Testis (tissue), 3 donors: Measurements from ENCODE around the gene RNU1-3. TPM values are rescaled to one million over a fixed set of nuclear protein-coding genes. Genes with fewer than 3 reads are reported as not detected.
"Not testable (repeated sequence)": the region's sequence is repeated elsewhere in the genome, so short reads cannot be mapped to it uniquely, and the experiment has no call there.

Source experiments
- DNase-seq: peaks from one replicate; pipeline ENCODE4 v3.0.0-alpha.2; 2019
- H3K27ac ChIP-seq, 2 donors: fragments of 200-600 bp; sonication (generic); one replicate each; pipeline ENCODE4 v1.5.1; 2019
- H3K27me3 ChIP-seq: fragments of 200-600 bp; sonication (generic); one replicate; pipeline ENCODE4 v1.5.1; 2019
- H3K36me3 ChIP-seq: fragments of 200-600 bp; sonication (generic); one replicate; pipeline ENCODE4 v1.5.1; 2017; ENCODE audit warnings: low read depth; ENCODE audit errors: missing control alignments
- H3K4me1 ChIP-seq: fragments of 200-600 bp; sonication (generic); one replicate; pipeline ENCODE4 v1.5.1; 2019
- H3K4me3 ChIP-seq, 2 donors: fragments of 200-600 bp; sonication (generic); one replicate each; pipeline ENCODE4 v1.5.1; 2017 to 2019
- H3K9me3 ChIP-seq: fragments of 200-600 bp; sonication (generic); one replicate; pipeline ENCODE4 v1.5.1; 2017
- POLR2A ChIP-seq: fragments of 450-650 bp; IDR thresholded peaks from one replicate; pipeline ENCODE4 v1.6.1; 2017; ENCODE audit warnings: antibody characterized with exemption, mild to moderate bottlenecking, moderate library complexity
- WGBS, 2 donors: methylation state at CpG; one replicate each; pipeline ENCODE4 v1.1.5; 2018; 5-methylcytosine and 5-hydroxymethylcytosine counted together
- intact Hi-C: fragments of 100-400 bp; cut with DNase I; formaldehyde crosslinking; loops from one replicate; pipeline ENCODE4 v1.15.1; 2023; ENCODE audit warnings: low total_unique reads
- polyA plus RNA-seq: library from polyadenylated mRNA; stranded (reverse); fragments of 350-450 nt; fragmentation: Illumina TruSeq; extraction: RNeasy Lipid Tissue Mini Kit (QIAGEN cat#74804); gene quantifications from one replicate; pipeline ENCODE4 v1.2.3, GENCODE V29; 2014; ENCODE audit warnings: low read depth, low replicate concordance; ENCODE audit not compliant: insufficient read depth
- total RNA-seq, 2 donors: library from RNA; depleted of rRNA; stranded (reverse); fragments of >200 nt; gene quantifications; one replicate each; pipeline ENCODE4 v1.2.3, GENCODE V29; 2016
- TF ChIP-seq, protein P1 (sequence below), 3 experiments: fragments of 450-650 bp in 2 of 3; fragments of 200-600 bp in 1 of 3; sonication (generic) in 1 of 3; IDR thresholded peaks; one replicate each; pipeline ENCODE4 v1.5.1; 2016 to 2019; ENCODE audit warnings: antibody characterized with exemption in 3 of 3, mild to moderate bottlenecking in 2 of 3, moderate library complexity in 1 of 3

The RNU1-3 gene
- total and polyA plus RNA-seq, 3 donors from 2014 or later = under 0.01 to 18.9 (median under 0.01) TPM

DNA sequence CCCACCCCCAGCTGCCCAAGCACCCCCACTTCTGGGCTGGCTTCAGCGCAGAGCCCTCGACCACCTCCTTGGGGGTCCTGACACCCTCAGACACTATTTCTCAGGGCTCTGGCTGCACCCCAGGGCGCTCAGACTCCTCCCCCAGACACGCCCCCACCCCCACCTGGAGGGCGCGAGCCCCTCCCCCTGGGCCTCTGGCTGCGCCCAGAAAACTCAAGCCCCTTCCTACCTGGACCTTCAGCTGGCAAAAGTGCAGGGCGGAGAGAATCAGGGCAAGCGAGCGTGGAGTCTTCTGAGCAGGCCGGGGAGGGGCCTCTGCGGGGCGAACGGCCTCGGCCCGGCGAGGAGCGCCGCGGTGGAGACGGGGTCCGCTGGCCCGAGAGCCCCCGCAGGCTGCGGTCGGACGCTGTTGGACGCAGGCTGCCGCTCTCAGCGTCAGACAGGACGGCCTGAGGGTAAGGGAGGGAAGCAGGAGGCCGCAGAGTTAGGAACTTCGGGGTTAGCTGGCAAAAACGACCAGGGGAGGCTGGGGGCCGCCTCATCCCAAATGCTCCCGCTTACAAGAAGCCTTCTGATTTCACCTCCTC lies 36.0 kb downstream of the RNU1-3 start:
- peak overlapping the region in 1 of 2 donors; percentile 3 for H3K27ac ChIP-seq
- WGBS, 2 donors = 65 to 78% methylated on average over 36 of the region's 36 CpGs
- peaks cover 5% of the 10 kb centered on the region for H3K36me3 ChIP-seq
- intact Hi-C loops = no loop called here
- no peaks in the 10 kb centered on the region for H3K4me1 ChIP-seq
- H3K9me3 ChIP-seq = no peaks in the 10 kb centered on the region
- peak overlapping the region in 1 of 2 donors; percentile 55 for H3K4me3 ChIP-seq
- no peaks in the 10 kb centered on the region for H3K27me3 ChIP-seq
- no peak for DNase-seq
- TF ChIP-seq POLR2A = no peak
- TF ChIP-seq, protein P1, sequence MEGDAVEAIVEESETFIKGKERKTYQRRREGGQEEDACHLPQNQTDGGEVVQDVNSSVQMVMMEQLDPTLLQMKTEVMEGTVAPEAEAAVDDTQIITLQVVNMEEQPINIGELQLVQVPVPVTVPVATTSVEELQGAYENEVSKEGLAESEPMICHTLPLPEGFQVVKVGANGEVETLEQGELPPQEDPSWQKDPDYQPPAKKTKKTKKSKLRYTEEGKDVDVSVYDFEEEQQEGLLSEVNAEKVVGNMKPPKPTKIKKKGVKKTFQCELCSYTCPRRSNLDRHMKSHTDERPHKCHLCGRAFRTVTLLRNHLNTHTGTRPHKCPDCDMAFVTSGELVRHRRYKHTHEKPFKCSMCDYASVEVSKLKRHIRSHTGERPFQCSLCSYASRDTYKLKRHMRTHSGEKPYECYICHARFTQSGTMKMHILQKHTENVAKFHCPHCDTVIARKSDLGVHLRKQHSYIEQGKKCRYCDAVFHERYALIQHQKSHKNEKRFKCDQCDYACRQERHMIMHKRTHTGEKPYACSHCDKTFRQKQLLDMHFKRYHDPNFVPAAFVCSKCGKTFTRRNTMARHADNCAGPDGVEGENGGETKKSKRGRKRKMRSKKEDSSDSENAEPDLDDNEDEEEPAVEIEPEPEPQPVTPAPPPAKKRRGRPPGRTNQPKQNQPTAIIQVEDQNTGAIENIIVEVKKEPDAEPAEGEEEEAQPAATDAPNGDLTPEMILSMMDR (IDR thresholded peaks at IDR 0.05) = no peak

DNA sequence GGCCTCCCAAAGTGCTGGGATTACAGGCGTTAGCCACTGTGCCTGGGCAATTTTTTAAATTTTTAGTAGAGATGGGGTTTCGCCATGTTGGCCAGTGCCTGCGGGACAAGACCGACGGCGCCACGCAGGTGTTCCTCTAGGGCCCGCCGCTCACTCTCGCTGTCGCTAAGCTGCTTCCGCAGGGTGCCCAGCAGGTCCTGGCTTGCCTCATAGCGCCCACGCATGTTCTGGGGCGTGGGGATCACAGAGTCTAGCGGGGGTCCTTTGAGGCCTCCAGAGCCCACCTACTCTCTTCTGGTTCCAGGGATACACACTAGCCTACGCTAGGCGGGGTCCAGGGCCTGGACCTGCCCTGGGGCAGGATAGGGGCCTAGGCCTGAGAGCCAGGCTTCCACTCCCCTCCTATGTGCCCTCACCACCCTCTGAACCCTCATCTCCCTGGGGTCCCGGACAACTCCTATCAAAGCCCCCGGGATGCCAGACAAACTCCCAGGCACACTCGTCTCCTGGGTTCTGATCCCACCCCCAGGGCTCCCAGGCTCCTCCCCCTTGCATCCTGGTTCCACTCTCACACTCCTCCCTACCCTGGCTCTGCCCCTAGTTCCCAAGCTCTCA lies 36.7 kb downstream of the RNU1-3 start:
- H3K36me3 ChIP-seq, H3K27me3 ChIP-seq, H3K4me1 ChIP-seq, DNase-seq, intact Hi-C loops, H3K9me3 ChIP-seq, H3K27ac ChIP-seq: not testable (repeated sequence)
- peak overlapping the region in 1 of 2 donors; percentile 55 for H3K4me3 ChIP-seq
- 77 to 81% methylated on average over 21 of the region's 21 CpGs for WGBS, 2 donors

DNA sequence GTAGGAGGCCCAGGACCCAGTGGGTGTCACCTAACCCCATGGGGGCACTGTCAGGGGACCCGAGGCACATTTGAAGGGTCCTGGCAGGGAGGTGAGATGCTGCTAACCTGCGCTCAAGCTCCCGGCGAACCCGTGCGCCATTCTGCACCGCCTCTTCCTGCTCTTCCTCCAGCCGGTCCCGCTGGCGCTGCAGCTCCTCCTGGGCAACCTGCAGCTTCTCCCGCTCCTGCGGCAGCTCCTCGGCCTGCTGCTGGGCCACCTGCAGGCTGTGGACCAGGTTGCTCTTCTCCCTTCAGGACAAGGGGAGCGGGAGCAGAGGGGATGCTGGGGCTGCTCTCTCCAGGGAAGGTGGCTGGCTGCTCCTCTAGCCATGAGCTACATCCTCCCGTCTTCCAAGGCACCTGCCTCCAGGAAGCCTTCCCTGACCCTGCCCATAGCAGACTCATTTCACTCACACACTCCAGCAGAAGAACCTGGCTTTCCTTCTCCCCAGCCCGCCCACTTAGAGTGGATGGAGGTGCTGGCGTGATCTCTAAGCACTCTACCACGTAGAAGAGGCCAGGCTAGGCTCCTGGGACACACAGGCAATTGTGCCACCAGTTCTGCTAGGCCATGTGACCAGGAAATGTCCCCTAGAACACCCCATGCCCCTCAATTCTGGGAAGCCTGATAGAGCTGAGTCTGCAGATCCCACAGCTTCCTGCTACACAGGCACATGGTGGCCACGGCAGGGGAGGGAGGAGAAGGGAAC lies 38.2 kb downstream of the RNU1-3 start:
- no peak overlapping the region for H3K4me3 ChIP-seq
- no peaks in the 10 kb centered on the region for H3K27me3 ChIP-seq
- H3K36me3 ChIP-seq = peaks cover 5% of the 10 kb centered on the region
- H3K9me3 ChIP-seq = no peaks in the 10 kb centered on the region
- no peak for DNase-seq
- TF ChIP-seq POLR2A = no peak
- no peak overlapping the region for H3K27ac ChIP-seq
- H3K4me1 ChIP-seq = no peaks in the 10 kb centered on the region
- WGBS, 2 donors = 92 to 93% methylated on average over 19 of the region's 19 CpGs
- intact Hi-C loops = no loop called here

DNA sequence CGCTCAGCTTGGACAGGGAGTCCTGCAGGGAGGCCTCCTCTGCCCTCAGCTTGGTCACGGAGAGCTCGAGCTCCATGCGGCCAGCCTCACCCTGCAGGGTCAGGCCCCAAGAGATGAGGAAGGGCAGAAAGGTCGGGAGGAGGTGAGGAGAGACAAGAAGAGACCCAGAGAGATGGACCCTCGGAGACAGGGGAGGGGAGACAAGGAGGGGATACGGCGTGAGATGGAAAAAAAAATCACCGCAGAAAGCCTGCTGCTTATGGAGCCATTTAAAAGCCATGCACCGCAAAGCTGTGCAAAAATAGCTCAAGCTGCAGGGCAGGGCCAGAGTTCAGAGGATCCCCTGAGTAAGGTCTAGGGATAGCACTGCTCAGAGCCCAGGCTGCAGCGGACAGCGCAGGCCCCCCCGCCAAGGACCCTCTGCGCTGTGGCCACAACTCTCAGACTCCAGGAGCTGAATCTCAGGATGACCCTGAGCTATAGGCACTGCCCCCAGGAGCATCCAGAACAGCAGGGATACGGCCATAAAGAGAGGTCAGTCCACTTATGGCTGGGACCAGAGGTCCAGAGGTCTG lies 40.3 kb downstream of the RNU1-3 start:
- H3K9me3 ChIP-seq, H3K4me3 ChIP-seq, DNase-seq, intact Hi-C loops, H3K27me3 ChIP-seq, H3K36me3 ChIP-seq, H3K27ac ChIP-seq, H3K4me1 ChIP-seq: not testable (repeated sequence)
- WGBS, 2 donors = 86 to 88% methylated on average over 14 of the region's 15 CpGs

DNA sequence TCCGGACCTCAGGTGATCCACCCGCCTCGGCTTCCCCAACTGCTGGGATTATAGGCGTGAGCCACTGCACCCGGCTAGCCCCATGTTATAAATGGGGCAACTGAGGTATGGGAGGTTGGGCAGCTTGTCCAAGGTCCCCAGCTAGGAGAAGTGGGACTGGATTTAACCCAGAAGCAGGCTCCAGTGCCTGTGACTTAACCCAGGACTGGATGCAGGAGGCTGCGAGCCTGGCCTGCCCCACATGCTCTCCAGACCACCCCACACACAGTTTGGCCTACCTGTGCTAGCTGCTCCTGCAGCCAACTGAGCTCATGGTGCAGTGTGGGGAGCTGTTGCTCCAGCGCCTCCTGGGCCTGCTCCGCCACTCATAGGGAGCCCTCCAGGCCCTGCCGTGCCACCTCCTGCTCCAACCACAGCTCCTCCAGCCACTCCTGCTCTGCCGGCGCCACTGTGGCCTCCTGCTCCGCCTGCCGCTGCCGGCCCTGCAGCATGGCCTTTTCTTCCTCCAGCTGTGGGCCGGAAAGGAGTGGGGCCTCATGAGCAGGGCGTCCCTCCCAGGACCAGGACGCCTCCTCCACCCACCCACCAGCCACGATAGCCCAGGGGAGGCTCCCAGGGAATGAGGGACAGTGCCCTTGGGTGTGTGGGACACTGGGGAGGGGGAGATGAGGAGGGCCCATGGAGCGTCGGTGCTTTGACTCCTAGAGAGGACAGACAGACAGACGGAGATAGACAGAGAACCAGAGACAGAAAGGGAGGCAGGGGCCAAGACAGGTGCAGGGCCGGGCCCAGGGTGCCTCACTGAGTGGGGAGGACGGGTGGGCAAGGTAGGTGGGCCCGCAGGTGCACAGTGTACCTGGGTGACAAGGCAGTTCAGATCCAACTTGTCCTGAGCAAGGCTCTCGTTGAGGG lies 41.0 kb downstream of the RNU1-3 start:
- WGBS, 2 donors = 85 to 88% methylated on average over 25 of the region's 25 CpGs
- H3K9me3 ChIP-seq = no peaks in the 10 kb centered on the region
- intact Hi-C loops = no loop called here
- H3K36me3 ChIP-seq = peaks cover 2% of the 10 kb centered on the region
- H3K4me3 ChIP-seq = no peak overlapping the region
- H3K27ac ChIP-seq = no peak overlapping the region
- no peaks in the 10 kb centered on the region for H3K27me3 ChIP-seq
- H3K4me1 ChIP-seq = no peaks in the 10 kb centered on the region
- no peak for TF ChIP-seq POLR2A
- TF ChIP-seq, protein P1 (IDR thresholded peaks at IDR 0.05) = no peak
- DNase-seq = peak; percentile 14

DNA sequence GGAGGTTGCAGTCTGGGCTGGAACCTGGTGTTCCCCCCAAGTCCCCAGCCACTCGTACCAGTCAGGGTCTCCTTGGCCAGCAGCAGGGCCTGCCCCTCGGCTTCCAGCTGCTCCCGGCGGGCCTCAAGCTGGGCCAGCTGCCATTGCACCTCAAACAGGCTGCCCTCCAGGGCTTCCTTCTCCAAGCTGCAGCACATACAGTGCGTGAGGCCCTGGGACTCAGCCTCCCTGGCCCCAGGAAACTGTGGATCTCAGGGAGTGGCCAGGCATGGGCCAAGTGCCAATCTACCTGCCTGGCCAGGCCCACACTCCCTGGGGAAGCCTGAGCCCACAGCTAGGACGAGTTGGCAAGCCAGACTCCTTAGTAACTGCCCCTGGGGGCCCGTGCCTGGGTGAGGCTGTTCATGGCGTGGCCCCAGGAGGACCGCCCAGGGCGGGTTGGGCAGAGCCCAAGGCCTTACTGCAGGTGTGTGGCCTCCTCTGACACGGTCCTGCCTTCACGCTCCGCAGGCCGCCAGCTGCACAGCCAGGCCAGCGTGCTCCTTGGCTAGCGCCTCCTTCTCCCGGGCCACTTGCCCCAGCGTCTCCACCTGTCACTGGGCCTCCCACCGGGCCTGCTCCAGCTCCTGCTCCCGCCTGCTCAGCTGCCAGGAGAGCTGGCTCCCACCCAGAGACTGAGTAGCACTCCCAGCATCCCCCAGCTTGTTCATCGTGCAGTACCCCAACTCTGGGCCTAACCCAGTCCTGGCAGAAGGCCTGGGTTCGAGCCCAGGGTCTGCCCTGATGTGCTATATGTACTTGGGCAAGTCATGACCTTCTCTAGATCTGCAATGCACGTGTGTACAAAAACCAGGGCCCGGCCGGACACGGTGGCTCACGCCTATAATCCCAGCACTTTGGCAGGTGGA lies 42.7 kb downstream of the RNU1-3 start:
- H3K4me1 ChIP-seq, H3K36me3 ChIP-seq: not testable (repeated sequence)

DNA sequence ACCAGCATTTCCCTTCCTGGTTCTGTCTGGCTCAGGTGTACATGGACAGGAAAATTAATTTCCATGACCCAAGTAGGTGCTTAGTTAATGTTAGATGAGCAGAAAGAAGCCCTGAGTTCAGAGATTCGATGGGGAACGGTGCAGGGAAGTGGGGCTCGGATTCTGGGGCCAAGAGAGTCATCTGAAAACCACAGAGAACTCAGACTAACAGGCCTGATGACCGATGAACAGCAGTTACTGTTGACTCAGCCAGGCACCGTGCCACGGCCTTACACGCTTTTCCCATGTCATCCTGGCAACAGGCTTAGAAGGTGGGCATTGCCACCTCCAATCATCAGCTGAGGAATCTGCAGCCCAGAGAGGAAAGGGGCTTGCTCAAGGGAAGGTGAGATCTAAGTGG lies 43.4 kb downstream of the RNU1-3 start:
- 82 to 87% methylated on average over 7 of the region's 7 CpGs for WGBS, 2 donors
- H3K27me3 ChIP-seq, H3K27ac ChIP-seq, H3K36me3 ChIP-seq, H3K4me3 ChIP-seq, intact Hi-C loops, H3K4me1 ChIP-seq, H3K9me3 ChIP-seq: not testable (repeated sequence)
- DNase-seq = peak; percentile 21

More for the DNA sequence above, 42.7 kb downstream of the RNU1-3 start:
- intact Hi-C loops, H3K9me3 ChIP-seq, H3K27ac ChIP-seq, H3K27me3 ChIP-seq, H3K4me3 ChIP-seq: not testable (repeated sequence)
- WGBS, 2 donors = 79 to 80% methylated on average over 27 of the region's 27 CpGs
- DNase-seq = peak; percentile 16

DNA sequence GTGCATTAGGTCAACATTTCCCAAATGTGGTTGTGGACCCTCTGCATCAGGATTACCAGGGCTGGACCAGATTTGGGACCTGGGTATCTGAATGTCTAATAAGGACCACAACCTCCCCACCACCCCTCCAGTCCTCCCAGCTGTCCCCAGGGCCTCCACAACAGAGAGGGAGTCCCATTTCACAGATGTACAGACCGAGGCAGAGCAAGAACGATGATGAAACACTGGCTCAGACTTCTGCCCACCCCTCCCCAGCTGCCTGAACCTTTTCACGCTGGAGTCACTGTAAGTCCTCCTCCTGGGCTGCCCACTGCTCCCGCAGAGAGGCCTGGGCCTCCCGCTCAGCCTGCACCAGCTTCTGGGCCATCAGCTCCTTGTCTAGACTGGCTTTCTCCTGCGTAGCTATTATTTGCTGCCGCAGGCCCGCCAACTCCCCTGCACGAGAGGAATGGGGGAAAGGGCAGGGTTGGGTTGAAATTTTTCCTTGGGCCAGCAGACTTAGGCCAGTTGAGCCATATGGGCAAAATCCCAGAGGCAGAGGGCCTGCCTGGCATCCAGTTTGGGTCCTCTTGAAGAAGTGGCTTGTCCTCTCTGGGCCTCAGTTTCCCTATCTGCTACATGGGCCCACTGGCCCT lies 45.0 kb downstream of the RNU1-3 start:
- H3K4me1 ChIP-seq, intact Hi-C loops, H3K9me3 ChIP-seq, H3K27me3 ChIP-seq, H3K36me3 ChIP-seq, H3K4me3 ChIP-seq, H3K27ac ChIP-seq: not testable (repeated sequence)
- WGBS, 2 donors = 89 to 92% methylated on average over 9 of the region's 9 CpGs
- DNase-seq = peak; percentile 18
